Measurements from ENCODE around the gene DBNDD1. TPM values are rescaled to one million over a fixed set of nuclear protein-coding genes. Genes with fewer than 3 reads are reported as not detected.

DBNDD1 gene
- total RNA-seq, 1 experiment from 2014 or later, result 32.4 TPM

GRCh38 chr16:90028985-90029384 lies 9.7 kb upstream of the DBNDD1 start:
- no TSS peak for BruUV-seq (replicated peaks)
- CTCF ChIA-PET, result no interaction called here

GRCh38 chr16:90027611-90028010 lies 8.4 kb upstream of the DBNDD1 start:
- Histone ChIP-seq H3K4me1 (replicated peaks; ENCODE audit: insufficient read depth) (peaks cover 5% of the 10 kb centered on the region), H3F3A (ENCODE audit: insufficient read depth, low read depth) (peaks cover 4% of the 10 kb centered on the region; the same call in 1 of the 2 replicates), H3K36me3 (ENCODE audit: low read depth) (peaks cover under 1% of the 10 kb centered on the region; the same call in 1 of the 2 replicates), H3K4me2 (no peak overlapping the region), H3K4me3 (no peak overlapping the region), H3K27me3 (ENCODE audit: insufficient read depth, low read depth) (no peaks in the 10 kb centered on the region), H2AFZ (no peak overlapping the region), H3K9me3 (ENCODE audit: insufficient read depth, low read depth) (no peaks in the 10 kb centered on the region), H4K20me1 (ENCODE audit: insufficient read depth) (peaks cover 2% of the 10 kb centered on the region; the same call in 1 of the 2 replicates), H3K27ac (no peak overlapping the region), H3K9me2 (ENCODE audit: insufficient read depth) (no peaks in the 10 kb centered on the region), H3K79me2 (ENCODE audit: low read depth) (peaks cover 25% of the 10 kb centered on the region)
- CTCF ChIA-PET, result no interaction called here
- no peak for TF ChIP-seq EZH2 (IDR thresholded peaks at IDR 0.05; ENCODE audit: low read depth)
- no peak for TF ChIP-seq CTCF (conservative IDR thresholded peaks at IDR 0.05)
- POLR2A ChIA-PET (ENCODE audit: unreplicated experiment), result no interaction called here
- no peak for DNase-seq
- intact Hi-C loops (cut with micrococcal nuclease; ENCODE audit: unreplicated experiment), result no loop called here
- BruUV-seq (replicated peaks), result no TSS peak

More at GRCh38 chr16:90028985-90029384, 9.7 kb upstream of the DBNDD1 start:
- POLR2A ChIA-PET (ENCODE audit: unreplicated experiment), result no interaction called here
- Histone ChIP-seq H3K4me1 (replicated peaks; ENCODE audit: insufficient read depth) (no peaks in the 10 kb centered on the region), H3K27me3 (ENCODE audit: insufficient read depth, low read depth) (no peaks in the 10 kb centered on the region), H3K4me2 (no peak overlapping the region), H2AFZ (no peak overlapping the region), H3K9me2 (ENCODE audit: insufficient read depth) (no peaks in the 10 kb centered on the region), H3K4me3 (no peak overlapping the region), H4K20me1 (ENCODE audit: insufficient read depth) (peaks cover 2% of the 10 kb centered on the region; the same call in 1 of the 2 replicates), H3K27ac (no peak overlapping the region), H3K9me3 (ENCODE audit: insufficient read depth, low read depth) (no peaks in the 10 kb centered on the region), H3K36me3 (ENCODE audit: low read depth) (peaks cover 9% of the 10 kb centered on the region; the same call in 1 of the 2 replicates), H3F3A (ENCODE audit: insufficient read depth, low read depth) (peaks cover 4% of the 10 kb centered on the region; the same call in 1 of the 2 replicates), H3K79me2 (ENCODE audit: low read depth) (peaks cover 14% of the 10 kb centered on the region; the same call in 1 of the 2 replicates)
- TF ChIP-seq CTCF (conservative IDR thresholded peaks at IDR 0.05) (no peak), EZH2 (IDR thresholded peaks at IDR 0.05; ENCODE audit: low read depth) (no peak)
- intact Hi-C loops (cut with micrococcal nuclease; ENCODE audit: unreplicated experiment), result no loop called here
- no peak for DNase-seq

GRCh38 chr16:90026135-90026534 lies 6.9 kb upstream of the DBNDD1 start:
- Histone ChIP-seq H4K20me1 (ENCODE audit: insufficient read depth) (peaks cover 2% of the 10 kb centered on the region; the same call in 1 of the 2 replicates), H2AFZ (no peak overlapping the region), H3K36me3 (ENCODE audit: low read depth) (no peaks in the 10 kb centered on the region; the same call in 1 of the 2 replicates), H3K27ac (no peak overlapping the region), H3K9me3 (ENCODE audit: insufficient read depth, low read depth) (no peaks in the 10 kb centered on the region), H3K4me2 (no peak overlapping the region), H3K4me1 (replicated peaks; ENCODE audit: insufficient read depth) (peaks cover 17% of the 10 kb centered on the region), H3K27me3 (ENCODE audit: insufficient read depth, low read depth) (no peaks in the 10 kb centered on the region), H3K4me3 (no peak overlapping the region), H3K79me2 (ENCODE audit: low read depth) (peaks cover 37% of the 10 kb centered on the region), H3K9me2 (ENCODE audit: insufficient read depth) (no peaks in the 10 kb centered on the region), H3F3A (ENCODE audit: insufficient read depth, low read depth) (peaks cover 10% of the 10 kb centered on the region; the same call in 1 of the 2 replicates)
- intact Hi-C loops (cut with micrococcal nuclease; ENCODE audit: unreplicated experiment), result no loop called here
- ChIA-PET CTCF (no interaction called here), POLR2A (ENCODE audit: unreplicated experiment) (no interaction called here)
- DNase-seq, result no peak
- BruUV-seq (replicated peaks), result no TSS peak
- TF ChIP-seq CTCF (conservative IDR thresholded peaks at IDR 0.05), result no peak
- TF ChIP-seq EZH2 (IDR thresholded peaks at IDR 0.05; ENCODE audit: low read depth), result no peak
